ENCODE results near the gene SEMA3G. TPM values are rescaled to one million over a fixed set of nuclear protein-coding genes. Genes with fewer than 3 reads are reported as not detected.

SEMA3G gene
- total and polyA plus RNA-seq, 2 donors (not counting 1 experiment from before 2014, with no cell fraction given), result 0.02 to 0.17 TPM

GRCh38 chr3:52408466-52408865, 36.4 kb downstream of the SEMA3G start:
- H3K4me3 ChIP-seq (replicated peaks in 1 of 4; ENCODE audit: control extremely low read depth in 1 of 4, insufficient read depth in 1 of 4, low read depth in 3 of 4, low read length in 4 of 4), result peak overlapping the region in 3 of 4 experiments; percentile 82 to 99 (median 92)
- H3K9me3 ChIP-seq (ENCODE audit: control insufficient read depth, insufficient read depth, low read depth, low read length), result no peaks in the 10 kb centered on the region
- H3K4me1 ChIP-seq (ENCODE audit: control insufficient read depth, extremely low read depth, insufficient read depth, low read length), result peaks cover 16% of the 10 kb centered on the region
- DNase-seq (ENCODE audit: low read depth in 2 of 2), result no peak
- peak overlapping the region; percentile 84 for H3K4me2 ChIP-seq (ENCODE audit: extremely low read depth, insufficient read depth, low read length)
- peaks cover 33% of the 10 kb centered on the region for H3K79me2 ChIP-seq (ENCODE audit: control insufficient read depth, insufficient read depth, low read length)
- no peaks in the 10 kb centered on the region for H3K27me3 ChIP-seq (ENCODE audit: control insufficient read depth, insufficient read depth, low read length)
- H3K9ac ChIP-seq (ENCODE audit: insufficient read depth, low read length), result no peak overlapping the region
- no peaks in the 10 kb centered on the region for H4K20me1 ChIP-seq (ENCODE audit: control insufficient read depth, extremely low read depth, insufficient read depth, low read length)
- H3K27ac ChIP-seq (ENCODE audit: insufficient read depth, low read length), result no peak overlapping the region
- no peak overlapping the region for H2AFZ ChIP-seq (ENCODE audit: low read length)
- no peak for TF ChIP-seq EZH2 (IDR thresholded peaks at IDR 0.05; ENCODE audit: low read length, missing control alignments)
- TF ChIP-seq CTCF (conservative IDR thresholded peaks at IDR 0.05 in 1 of 2, IDR thresholded peaks at IDR 0.05 in 1 of 2; ENCODE audit: low read depth in 1 of 2, low read length in 2 of 2), result no peak
- H3K36me3 ChIP-seq (ENCODE audit: control insufficient read depth, insufficient read depth, low read length), result peaks cover 32% of the 10 kb centered on the region

- Histone ChIP-seq H3K79me2 (ENCODE audit: control insufficient read depth, insufficient read depth, low read length) (peaks cover 33% of the 10 kb centered on the region), H3K36me3 (ENCODE audit: control insufficient read depth, insufficient read depth, low read length) (peaks cover 38% of the 10 kb centered on the region)
- TF ChIP-seq EZH2 (IDR thresholded peaks at IDR 0.05; ENCODE audit: low read length, missing control alignments) (no peak), CTCF (conservative IDR thresholded peaks at IDR 0.05 in 1 of 2, IDR thresholded peaks at IDR 0.05 in 1 of 2; ENCODE audit: low read depth in 1 of 2, low read length in 2 of 2) (no peak)
Observed at GRCh38 chr3:52407779-52408178, 37.1 kb downstream of the SEMA3G start.

GRCh38 chr3:52406791-52407510, 38.0 kb downstream of the SEMA3G start:
- no peak overlapping the region for H2AFZ ChIP-seq (ENCODE audit: low read length)
- H3K4me1 ChIP-seq (ENCODE audit: control insufficient read depth, extremely low read depth, insufficient read depth, low read length), result peaks cover 14% of the 10 kb centered on the region
- peaks cover 42% of the 10 kb centered on the region for H3K36me3 ChIP-seq (ENCODE audit: control insufficient read depth, insufficient read depth, low read length)
- H3K9me3 ChIP-seq (ENCODE audit: control insufficient read depth, insufficient read depth, low read depth, low read length), result no peaks in the 10 kb centered on the region
- H3K27me3 ChIP-seq (ENCODE audit: control insufficient read depth, insufficient read depth, low read length), result no peaks in the 10 kb centered on the region
- H3K27ac ChIP-seq (ENCODE audit: insufficient read depth, low read length), result no peak overlapping the region
- H3K4me3 ChIP-seq (replicated peaks in 1 of 4; ENCODE audit: control extremely low read depth in 1 of 4, insufficient read depth in 1 of 4, low read depth in 3 of 4, low read length in 4 of 4), result no peak overlapping the region
- H4K20me1 ChIP-seq (ENCODE audit: control insufficient read depth, extremely low read depth, insufficient read depth, low read length), result no peaks in the 10 kb centered on the region
- TF ChIP-seq EZH2 (IDR thresholded peaks at IDR 0.05; ENCODE audit: low read length, missing control alignments) (no peak), CTCF (conservative IDR thresholded peaks at IDR 0.05 in 1 of 2, IDR thresholded peaks at IDR 0.05 in 1 of 2; ENCODE audit: low read depth in 1 of 2, low read length in 2 of 2) (no peak)
- DNase-seq (ENCODE audit: low read depth in 2 of 2), result no peak
- no peak overlapping the region for H3K9ac ChIP-seq (ENCODE audit: insufficient read depth, low read length)
- peaks cover 30% of the 10 kb centered on the region for H3K79me2 ChIP-seq (ENCODE audit: control insufficient read depth, insufficient read depth, low read length)
- H3K4me2 ChIP-seq (ENCODE audit: extremely low read depth, insufficient read depth, low read length), result no peak overlapping the region

More at GRCh38 chr3:52407779-52408178, 37.1 kb downstream of the SEMA3G start:
- no peak overlapping the region for H3K27ac ChIP-seq (ENCODE audit: insufficient read depth, low read length)
- H2AFZ ChIP-seq (ENCODE audit: low read length), result no peak overlapping the region
- no peak for DNase-seq (ENCODE audit: low read depth in 2 of 2)
- peaks cover 16% of the 10 kb centered on the region for H3K4me1 ChIP-seq (ENCODE audit: control insufficient read depth, extremely low read depth, insufficient read depth, low read length)
- no peak overlapping the region for H3K9ac ChIP-seq (ENCODE audit: insufficient read depth, low read length)
- no peaks in the 10 kb centered on the region for H3K27me3 ChIP-seq (ENCODE audit: control insufficient read depth, insufficient read depth, low read length)
- no peaks in the 10 kb centered on the region for H3K9me3 ChIP-seq (ENCODE audit: control insufficient read depth, insufficient read depth, low read depth, low read length)
- H3K4me3 ChIP-seq (replicated peaks in 1 of 4; ENCODE audit: control extremely low read depth in 1 of 4, insufficient read depth in 1 of 4, low read depth in 3 of 4, low read length in 4 of 4), result no peak overlapping the region
- H3K4me2 ChIP-seq (ENCODE audit: extremely low read depth, insufficient read depth, low read length), result no peak overlapping the region
- no peaks in the 10 kb centered on the region for H4K20me1 ChIP-seq (ENCODE audit: control insufficient read depth, extremely low read depth, insufficient read depth, low read length)
